HCT116 (cell line): ENCODE measurements around the gene IL2RG. TPM values are rescaled to one million over a fixed set of nuclear protein-coding genes. Genes with fewer than 3 reads are reported as not detected.

ENCODE experiments used
- ATAC-seq: fragments of 200-7000 bp; cut with Tn5 transposase; 2 replicates; pipeline ENCODE4 v1.9.1; 2020; ENCODE audit warnings: mild to moderate bottlenecking, moderate library complexity
- BruUV-seq: library from RNA; stranded (reverse); fragments of 400-500 nt; replicated peaks from 2 replicates; lab custom pipeline; 2021; lab: Mats Ljungman, UMichigan
- CTCF ChIA-PET: fragments of 300-600 bp; sonication (Branson Sonifier 250); formaldehyde crosslinking; loops from one replicate; lab custom pipeline; 2021; ENCODE audit warnings: antibody characterized with exemption; lab: Charles Lee
- POLR2A ChIA-PET: fragments of 300-600, 350-600 bp; sonication (Branson Sonifier 250); formaldehyde crosslinking; loops from one replicate; lab custom pipeline; 2021; ENCODE audit warnings: antibody characterized with exemption; lab: Charles Lee
- RAD21 ChIA-PET, 2 experiments: fragments of 300-600 bp; sonication (Branson Sonifier 250); formaldehyde crosslinking; loops; one replicate each; lab custom pipeline; 2023; ENCODE audit warnings: low total read pairs in 2 of 2; ENCODE audit not compliant: uncharacterized antibody in 2 of 2, unreplicated experiment in 2 of 2, low non-redundant PET in 1 of 2; lab: Charles Lee
- DNase-seq: peaks from one replicate; pipeline ENCODE4 v3.0.0-alpha.2; 2010; ENCODE audit warnings: low read depth, low spot score
- H2AFZ ChIP-seq: fragments of 200-600 bp; shearing (Covaris generic), sonication (generic); 2 replicates; pipeline ENCODE4 v1.6.1; 2017; ENCODE audit warnings: low read depth, mixed run types, mixed read lengths, antibody characterized with exemption, low read length; ENCODE audit not compliant: poor library complexity, severe bottlenecking
- H3K27ac ChIP-seq: 2 replicates; pipeline ENCODE4 v1.5.1; 2012; ENCODE audit warnings: low read depth, low read length
- H3K27me3 ChIP-seq: fragments of 200-600 bp; sonication (generic); 2 replicates; pipeline ENCODE4 v1.6.1; 2016; ENCODE audit warnings: mixed run types, low read length, mixed read lengths; ENCODE audit not compliant: insufficient read depth
- H3K36me3 ChIP-seq, 2 experiments: fragments of 200-500 bp in 1 of 2; fragments of 200-600 bp in 1 of 2; sonication (Bioruptor generic) in 1 of 2; sonication (generic) in 1 of 2; 2 replicates each; pipeline versions ENCODE4 v1.5.1 to v1.6.1; 2014 to 2016; ENCODE audit warnings: low read length in 2 of 2, inconsistent platforms in 1 of 2, mixed read lengths in 1 of 2, mixed run types in 1 of 2; ENCODE audit not compliant: insufficient read depth in 2 of 2, control insufficient read depth in 1 of 2
- H3K4me1 ChIP-seq, 2 experiments: fragments of 200-600 bp in 1 of 2; sonication (generic) in 1 of 2; 2 replicates each; pipeline versions ENCODE4 v1.5.1 to v1.6.1; 2012 to 2017; ENCODE audit warnings: low read length in 2 of 2, inconsistent platforms in 1 of 2, mild to moderate bottlenecking in 1 of 2, mixed read lengths in 1 of 2, mixed run types in 1 of 2, moderate library complexity in 1 of 2; ENCODE audit not compliant: insufficient read depth in 2 of 2, control insufficient read depth in 1 of 2
- H3K4me2 ChIP-seq: fragments of 200-600 bp; sonication (generic); 2 replicates; pipeline ENCODE4 v1.6.1; 2017; ENCODE audit warnings: mixed run types, low read length, mixed read lengths
- H3K4me3 ChIP-seq, 2 experiments: fragments of 200-600 bp in 1 of 2; sonication (generic) in 1 of 2; replicated peaks in 1 of 2; 2 replicates each; pipeline ENCODE4 v1.5.1; 2011 to 2016; ENCODE audit warnings: low read length in 2 of 2, control low read depth in 1 of 2, low read depth in 1 of 2, mild to moderate bottlenecking in 1 of 2, mixed read lengths in 1 of 2, mixed run types in 1 of 2
- H3K79me2 ChIP-seq: fragments of 200-600 bp; sonication (generic); 2 replicates; pipeline ENCODE4 v1.6.1; 2017; ENCODE audit warnings: mild to moderate bottlenecking, mixed run types, low read length, moderate library complexity, mixed read lengths; ENCODE audit not compliant: insufficient read depth
- H3K9ac ChIP-seq: fragments of 200-600 bp; sonication (generic); 2 replicates; pipeline ENCODE4 v1.6.1; 2016; ENCODE audit warnings: low read length, mixed read lengths
- H3K9me2 ChIP-seq: fragments of 200-600 bp; sonication (generic), shearing (Covaris generic); 2 replicates; pipeline ENCODE4 v1.6.1; 2017; ENCODE audit warnings: mixed run types, mild to moderate bottlenecking, moderate library complexity; ENCODE audit not compliant: insufficient read depth
- H3K9me3 ChIP-seq, 2 experiments: fragments of 200-500 bp in 1 of 2; fragments of 200-600 bp in 1 of 2; sonication (Bioruptor generic) in 1 of 2; sonication (generic) in 1 of 2; 2 replicates each; pipeline ENCODE4 v1.6.1; 2014 to 2017; ENCODE audit warnings: low read length in 2 of 2, mixed read lengths in 2 of 2, inconsistent platforms in 1 of 2, low read depth in 1 of 2, mild to moderate bottlenecking in 1 of 2, mixed run types in 1 of 2, moderate library complexity in 1 of 2; ENCODE audit not compliant: control insufficient read depth in 1 of 2, insufficient read depth in 1 of 2
- H4K20me1 ChIP-seq: fragments of 200-600 bp; sonication (generic), shearing (Covaris generic); 2 replicates; pipeline ENCODE4 v1.6.1; 2017; ENCODE audit warnings: mixed run types, mild to moderate bottlenecking, moderate library complexity; ENCODE audit not compliant: insufficient read depth
- CTCF ChIP-seq, 3 experiments: fragments of 200-600 bp in 1 of 3; sonication (generic) in 1 of 3; IDR thresholded peaks in 2 of 3; conservative IDR thresholded peaks in 1 of 3; 2 replicates each; pipeline ENCODE4 v1.5.1; 2012 to 2017; ENCODE audit warnings: low read depth in 2 of 3, low read length in 2 of 3, antibody characterized with exemption in 1 of 3, borderline replicate concordance in 1 of 3, control low read depth in 1 of 3, mild to moderate bottlenecking in 1 of 3, mixed read lengths in 1 of 3, mixed run types in 1 of 3, moderate library complexity in 1 of 3; ENCODE audit not compliant: insufficient read depth in 1 of 3
- EZH2 ChIP-seq: fragments of 200-600 bp; sonication (generic); IDR thresholded peaks from 2 replicates; pipeline ENCODE4 v1.6.1; 2017; ENCODE audit warnings: antibody characterized with exemption, mixed run types
- EZH2phosphoT487 ChIP-seq: fragments of 200-600 bp; IDR thresholded peaks from 2 replicates; pipeline ENCODE4 v1.6.1; 2018; ENCODE audit warnings: antibody characterized with exemption, borderline replicate concordance
- JUND ChIP-seq: IDR thresholded peaks from 2 replicates; pipeline ENCODE4 v1.6.1; 2012
- ZBTB33 ChIP-seq: IDR thresholded peaks from 2 replicates; pipeline ENCODE4 v1.6.1; 2011; ENCODE audit warnings: mild to moderate bottlenecking, low read length, moderate library complexity; ENCODE audit not compliant: insufficient replicate concordance; ENCODE audit errors: extremely low read depth
- intact Hi-C: fragments of 100-400 bp; cut with micrococcal nuclease; formaldehyde crosslinking; loops from 2 replicates; pipeline ENCODE4 v1.10.0; 2022
- total RNA-seq: library from RNA; stranded (reverse); gene quantifications from one replicate; pipeline ENCODE4 v1.2.1, GENCODE V29; 2021; ENCODE audit not compliant: unreplicated experiment

Gene IL2RG
- total RNA-seq, 1 experiment from 2014 or later, result 0.64 TPM

- Histone ChIP-seq H4K20me1 (no peaks in the 10 kb centered on the region), H3K27me3 (no peaks in the 10 kb centered on the region), H3K4me3 (no peak overlapping the region), H3K9ac (no peak overlapping the region), H3K36me3 (no peaks in the 10 kb centered on the region), H2AFZ (no peak overlapping the region), H3K79me2 (no peaks in the 10 kb centered on the region), H3K27ac (no peak overlapping the region), H3K4me2 (no peak overlapping the region), H3K4me1 (peaks cover 0 to 3% of the 10 kb centered on the region in 2 experiments; a peak in 1 of 4 replicates), H3K9me2 (no peaks in the 10 kb centered on the region), H3K9me3 (no peaks in the 10 kb centered on the region)
- intact Hi-C loops, result no loop called here
- ATAC-seq (no peak), DNase-seq (no peak)
- ChIA-PET RAD21 (no interaction called here), CTCF (no interaction called here), POLR2A (no interaction called here)
- no TSS peak for BruUV-seq
- TF ChIP-seq JUND (no peak), EZH2 (no peak), ZBTB33 (no peak), EZH2phosphoT487 (no peak), CTCF (IDR thresholded peaks at IDR 0.05 in 2 of 3, conservative IDR thresholded peaks at IDR 0.05 in 1 of 3; ENCODE audit: borderline replicate concordance in 1 of 3, insufficient read depth in 1 of 3, low read depth in 2 of 3, low read length in 2 of 3) (no peak)
These were observed 5.7 kb downstream of the IL2RG start for GRCh38 chrX:71105628-71106027.
